Stimulated activated CD8-positive, alpha-beta memory T cell treated with anti-CD3 and anti-CD28 coated beads, Interleukin-15, amount 100 ng/mL, for 24 hours (primary cell): ENCODE measurements around the gene ZNF106.

ENCODE experiments used
- DNase-seq: peaks from one replicate; pipeline ENCODE4 v3.0.0-alpha.2; 2020; ENCODE audit warnings: low read depth

ZNF106 gene

DNA sequence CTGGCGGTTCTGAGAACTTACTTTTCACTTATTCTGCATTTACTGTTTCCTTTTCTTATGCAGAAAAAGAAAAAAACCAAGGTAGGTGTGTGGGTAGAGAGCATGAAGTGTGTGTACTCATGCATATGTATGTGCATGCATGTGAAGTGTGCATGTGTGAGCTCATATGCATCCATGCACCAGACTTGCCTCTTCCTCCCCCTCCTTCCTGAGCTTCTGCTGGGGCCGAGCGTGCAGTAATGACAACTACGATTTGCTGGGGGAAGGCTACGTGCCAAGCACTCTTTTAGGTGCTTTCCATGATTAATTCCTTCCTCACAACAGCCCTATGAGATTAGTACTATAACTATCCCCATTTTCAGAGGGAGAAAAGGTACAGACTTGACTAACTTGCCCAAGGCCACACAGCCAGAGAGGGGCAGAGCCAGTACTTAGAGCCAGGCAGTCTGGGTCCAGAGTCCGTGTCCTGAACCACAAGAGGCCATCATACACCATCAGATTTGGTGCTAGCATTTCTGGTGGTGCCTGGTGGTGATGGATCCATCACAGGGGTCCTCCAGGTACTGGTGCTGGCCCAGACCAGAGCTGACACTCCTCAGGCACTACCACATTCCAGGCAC lies 85.0 kb downstream of the ZNF106 start:
- DNase-seq, result no peak

DNA sequence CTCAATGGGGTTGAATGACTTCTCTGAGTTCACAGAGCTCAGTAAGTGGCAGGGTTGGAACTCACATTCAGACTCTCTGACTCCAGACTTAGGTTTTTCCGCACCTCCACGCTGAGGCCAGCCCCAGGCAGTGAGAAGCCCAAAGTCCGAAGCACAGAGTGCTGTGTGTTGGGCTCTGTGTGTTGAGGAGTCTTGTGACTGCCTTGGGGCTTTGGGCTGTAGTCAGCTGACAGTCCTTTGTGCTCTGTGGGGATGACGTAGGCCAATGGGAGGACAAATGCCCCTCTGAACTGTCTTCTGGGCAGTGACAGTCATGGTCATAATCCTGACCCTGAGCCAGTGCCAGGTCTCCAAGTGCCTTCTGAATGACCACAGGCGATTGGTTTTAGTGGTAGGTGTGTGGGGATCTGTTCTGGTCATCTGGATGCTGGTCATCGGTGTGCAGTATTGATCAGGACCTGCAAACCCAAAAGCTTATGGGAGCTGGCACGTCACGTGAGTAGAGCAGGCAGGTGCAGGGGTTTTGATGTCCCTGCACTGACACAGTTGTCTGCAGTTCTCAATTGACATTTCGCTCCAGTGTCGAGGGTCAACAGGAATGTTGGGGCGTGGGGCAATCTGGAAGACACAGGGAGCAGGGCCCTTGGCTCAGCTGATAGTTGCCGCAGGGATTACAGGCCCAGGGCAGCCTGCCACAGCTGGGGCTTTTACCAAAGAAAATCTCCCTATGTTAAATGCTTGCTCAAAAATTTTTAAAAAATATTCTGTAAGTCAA lies 86.3 kb downstream of the ZNF106 start:
- DNase-seq, result no peak

DNA sequence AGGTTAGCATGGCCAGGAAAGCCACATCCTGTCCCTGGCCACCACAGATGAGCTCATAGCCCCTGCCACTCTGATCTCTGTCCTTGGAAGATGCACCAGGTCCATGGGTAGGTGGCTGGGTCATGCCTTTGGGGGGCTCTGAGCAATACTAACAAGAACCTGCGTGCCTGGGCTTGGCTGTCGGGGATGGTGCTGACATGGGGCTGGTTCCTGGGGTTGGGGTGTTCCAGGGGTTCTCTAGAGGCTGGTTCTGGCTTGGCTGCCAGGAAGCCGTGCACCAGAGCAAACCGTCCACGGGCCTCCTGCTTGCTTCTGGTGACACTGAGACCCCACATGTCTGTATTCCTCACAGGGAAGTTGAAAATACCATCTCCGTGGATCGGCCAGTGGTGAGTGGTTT lies 87.6 kb downstream of the ZNF106 start:
- DNase-seq, result no peak

DNA sequence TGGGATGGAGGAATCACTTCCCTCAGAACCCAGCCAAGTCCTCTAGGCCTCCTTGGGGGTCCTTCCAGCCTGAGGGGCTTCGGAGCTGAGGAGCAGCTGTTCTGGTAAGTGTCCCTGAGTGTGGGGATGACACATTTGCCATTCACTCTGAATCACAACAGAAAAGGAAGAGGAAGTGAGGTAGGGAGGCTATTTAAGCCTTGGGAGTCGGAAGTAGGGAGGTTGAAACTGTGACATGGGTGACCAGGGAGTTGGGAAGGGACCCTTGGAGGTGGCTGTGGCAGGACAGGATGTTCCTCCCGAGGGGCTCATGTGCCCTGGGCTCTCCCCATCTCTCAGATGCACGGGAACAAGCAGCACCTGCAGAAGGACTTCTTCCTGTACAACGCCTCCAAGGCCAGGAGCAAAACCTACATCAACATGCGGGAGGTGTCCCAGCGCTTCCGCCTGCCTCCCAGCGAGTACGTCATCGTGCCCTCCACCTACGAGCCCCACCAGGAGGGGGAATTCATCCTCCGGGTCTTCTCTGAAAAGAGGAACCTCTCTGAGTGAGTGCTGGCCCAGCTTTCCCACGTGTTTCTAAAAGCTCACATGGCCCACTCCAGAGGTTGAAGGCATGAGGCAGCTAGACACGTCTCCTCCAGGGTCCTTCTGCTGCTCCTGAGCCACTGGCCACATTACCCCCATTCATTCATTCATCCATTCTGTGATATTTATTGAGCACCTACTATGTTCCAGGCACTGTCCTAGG lies 88.3 kb downstream of the ZNF106 start:
- no peak for DNase-seq

DNA sequence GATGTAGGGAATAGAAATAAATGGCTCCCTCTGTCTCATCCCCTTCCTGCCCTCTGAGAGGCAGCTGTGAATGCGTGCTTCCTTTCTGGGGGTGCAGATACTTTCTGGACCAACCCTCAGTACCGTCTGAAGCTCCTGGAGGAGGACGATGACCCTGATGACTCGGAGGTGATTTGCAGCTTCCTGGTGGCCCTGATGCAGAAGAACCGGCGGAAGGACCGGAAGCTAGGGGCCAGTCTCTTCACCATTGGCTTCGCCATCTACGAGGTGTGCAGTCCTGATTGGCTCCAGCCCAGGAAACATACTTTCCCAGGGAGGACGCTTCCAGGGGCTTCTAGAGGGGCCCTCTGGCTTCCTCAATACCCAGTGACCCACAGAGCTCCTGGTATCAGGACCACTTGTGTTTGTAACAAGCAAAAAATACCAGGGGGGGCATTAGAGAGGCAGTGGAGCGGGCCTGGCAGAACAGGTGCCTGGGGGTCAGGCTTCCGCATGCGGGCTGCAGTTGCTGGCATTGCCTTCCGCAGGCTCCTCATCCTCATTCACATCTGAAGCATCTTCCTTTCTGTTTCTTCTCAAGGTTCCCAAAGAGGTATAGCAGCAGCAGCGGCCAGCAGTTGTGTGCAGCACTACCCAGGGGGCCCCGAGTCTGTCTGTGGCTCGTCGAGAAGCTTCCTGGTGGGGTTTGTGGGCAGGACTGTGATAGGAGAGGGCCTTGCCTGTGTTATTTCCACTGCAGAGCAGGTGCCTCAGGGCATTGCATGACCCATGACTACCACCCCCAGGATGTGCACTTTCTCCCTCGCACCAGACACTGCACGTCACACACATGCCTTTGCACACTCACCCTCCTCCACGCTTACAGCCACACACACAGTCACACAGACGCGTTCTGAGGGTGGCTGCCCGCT lies 89.1 kb downstream of the ZNF106 start:
- no peak for DNase-seq

DNA sequence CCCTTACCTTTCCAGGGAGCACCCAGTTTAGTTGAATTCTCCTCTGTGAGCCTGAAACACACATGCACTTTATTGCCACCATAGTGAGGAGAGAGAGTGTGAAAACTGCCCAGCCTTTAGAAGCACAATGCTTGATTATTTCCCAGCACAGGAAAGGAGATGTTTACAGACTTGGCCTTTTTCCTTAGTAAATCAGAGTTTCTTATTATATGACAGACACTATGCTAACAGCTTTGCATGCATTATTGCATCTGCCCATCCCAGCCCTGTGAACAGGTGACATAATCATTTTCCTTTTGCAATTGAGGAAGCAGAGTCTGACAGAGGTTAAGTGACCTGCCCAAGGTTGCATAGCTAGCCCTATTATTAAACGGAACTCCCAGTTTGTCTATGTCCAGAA lies 95.1 kb downstream of the ZNF106 start:
- no peak for DNase-seq

DNA sequence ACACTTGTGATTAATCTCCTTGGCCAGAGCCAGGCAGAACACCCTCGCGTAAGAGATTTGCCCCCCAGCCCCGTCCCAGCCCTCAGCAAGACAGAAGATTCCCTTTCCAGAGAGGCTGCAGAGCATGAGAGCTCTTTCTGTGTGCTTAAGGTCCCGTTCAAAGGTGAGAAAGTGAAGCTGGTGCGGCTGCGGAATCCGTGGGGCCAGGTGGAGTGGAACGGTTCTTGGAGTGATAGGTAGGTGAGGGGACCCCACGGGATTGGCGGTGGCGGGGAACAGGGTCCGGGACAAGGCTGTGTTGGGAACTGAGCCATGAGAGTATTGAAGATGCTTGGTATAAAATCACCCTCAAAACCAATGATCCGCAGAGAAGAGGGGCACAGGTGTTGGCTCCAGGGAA lies 96.8 kb downstream of the ZNF106 start:
- no peak for DNase-seq

DNA sequence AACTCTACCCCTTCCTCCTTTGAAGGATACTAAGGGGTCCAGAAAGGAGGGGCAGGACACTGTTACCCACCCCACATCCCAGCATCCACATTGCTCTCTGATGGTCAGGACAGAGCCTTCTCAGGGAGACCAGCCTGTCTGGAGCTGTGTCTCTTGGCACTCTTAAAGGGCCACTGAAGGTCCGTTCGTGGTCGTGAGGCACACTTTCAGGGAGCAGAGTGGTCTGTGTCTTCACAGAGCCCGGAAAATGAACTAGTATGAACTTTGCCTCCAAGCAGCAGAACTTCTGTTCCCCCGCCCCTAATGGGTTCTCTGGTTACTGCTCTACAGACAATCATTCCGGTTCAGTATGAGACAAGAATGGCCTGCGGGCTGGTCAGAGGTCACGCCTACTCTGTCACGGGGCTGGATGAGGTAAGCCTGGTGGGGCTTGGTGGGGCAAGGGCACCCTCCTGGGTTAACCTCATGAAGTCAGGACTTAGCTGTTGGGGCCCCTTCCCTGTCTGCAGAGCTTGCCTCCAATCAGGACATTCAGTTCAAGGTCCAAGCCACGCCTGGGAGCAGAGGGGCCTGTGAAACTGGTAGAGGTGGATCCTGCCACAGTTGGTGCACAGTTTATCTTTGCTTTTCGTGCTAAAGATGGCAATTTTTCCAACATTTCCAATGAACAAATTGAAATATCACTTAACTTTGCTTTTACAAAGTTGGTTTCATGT lies 98.5 kb downstream of the ZNF106 start:
- no peak for DNase-seq

DNA sequence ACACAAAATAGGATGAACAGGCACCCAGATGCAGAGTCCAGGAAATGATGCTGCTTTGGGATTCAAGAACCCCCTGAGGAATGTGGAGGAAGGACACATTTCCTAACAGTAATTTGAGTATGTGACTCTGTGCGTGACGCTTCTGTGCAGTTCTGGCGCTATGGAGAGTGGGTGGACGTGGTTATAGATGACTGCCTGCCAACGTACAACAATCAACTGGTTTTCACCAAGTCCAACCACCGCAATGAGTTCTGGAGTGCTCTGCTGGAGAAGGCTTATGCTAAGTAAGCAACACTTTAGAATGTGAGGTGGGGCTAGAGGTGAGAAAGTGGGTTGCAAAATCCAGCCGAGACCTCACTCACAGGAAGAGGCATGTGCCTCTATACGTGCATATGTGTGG lies 103.3 kb downstream of the ZNF106 start:
- DNase-seq, result no peak

DNA sequence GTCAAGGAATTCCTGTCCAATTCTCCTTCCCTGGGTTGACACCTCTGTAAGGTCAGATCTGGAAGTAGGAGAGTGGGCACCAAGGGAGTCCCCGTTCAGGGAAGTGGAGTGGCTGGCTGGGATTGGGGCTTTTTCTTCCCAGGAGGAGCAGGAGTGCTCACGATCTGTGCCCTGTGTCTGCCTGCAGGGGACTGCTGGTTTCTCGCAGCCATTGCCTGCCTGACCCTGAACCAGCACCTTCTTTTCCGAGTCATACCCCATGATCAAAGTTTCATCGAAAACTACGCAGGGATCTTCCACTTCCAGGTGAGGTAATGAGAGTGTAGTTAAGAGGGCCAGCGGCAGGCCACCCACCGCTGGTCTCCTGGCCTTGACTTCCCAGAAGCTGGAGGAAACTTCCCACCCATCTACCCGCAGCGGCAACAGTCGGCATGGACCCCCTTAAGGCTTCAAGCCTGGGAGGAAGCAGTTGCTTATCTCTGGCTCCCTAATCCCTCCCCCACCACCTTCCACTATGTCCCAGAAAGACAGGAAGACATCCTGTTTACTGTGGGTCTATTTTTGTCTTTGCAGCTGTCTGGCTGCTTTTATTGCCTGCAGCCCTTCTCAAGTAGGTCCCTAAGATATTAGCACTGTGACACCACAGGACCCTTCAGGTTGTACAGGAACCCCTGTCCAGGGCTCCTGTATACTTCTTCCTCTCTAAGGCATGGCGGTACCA lies 104.8 kb downstream of the ZNF106 start:
- no peak for DNase-seq

DNA sequence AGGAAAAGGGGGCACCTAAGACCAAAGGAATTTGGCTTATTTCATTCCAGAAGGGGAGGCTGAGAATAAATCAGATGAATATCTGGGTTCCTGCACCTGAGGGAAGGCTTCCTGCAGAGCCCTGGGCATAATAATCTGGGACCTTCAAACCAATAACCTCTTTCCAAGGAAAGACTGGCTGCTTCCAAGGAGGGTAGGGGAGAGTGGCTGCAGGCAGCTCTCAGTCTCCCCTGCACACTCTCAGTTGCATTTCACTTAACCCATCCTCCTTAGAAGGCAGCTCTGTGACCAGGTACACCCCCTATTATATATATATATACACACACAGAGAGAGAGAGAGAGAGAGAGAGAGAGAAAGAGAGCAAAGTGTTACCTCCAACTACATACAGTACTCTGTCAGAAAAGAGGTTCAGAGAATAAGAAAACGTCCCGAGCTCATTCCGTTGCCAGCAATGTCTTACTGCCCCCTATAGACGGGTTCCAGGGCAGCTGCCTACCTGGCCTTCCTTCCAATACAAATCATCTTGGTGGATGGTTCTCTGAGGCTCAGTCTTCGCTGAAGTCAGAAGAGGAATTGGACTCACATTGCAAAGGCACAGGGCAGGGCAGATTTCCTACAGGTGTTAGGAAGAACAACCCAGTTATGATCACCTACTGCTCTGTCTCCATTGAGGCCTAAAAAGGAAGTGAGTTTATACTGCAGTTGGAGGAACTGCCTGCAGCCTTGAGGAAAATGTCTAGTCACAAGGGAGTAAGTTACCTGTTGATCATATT lies 105.5 kb downstream of the ZNF106 start:
- DNase-seq, result no peak

DNA sequence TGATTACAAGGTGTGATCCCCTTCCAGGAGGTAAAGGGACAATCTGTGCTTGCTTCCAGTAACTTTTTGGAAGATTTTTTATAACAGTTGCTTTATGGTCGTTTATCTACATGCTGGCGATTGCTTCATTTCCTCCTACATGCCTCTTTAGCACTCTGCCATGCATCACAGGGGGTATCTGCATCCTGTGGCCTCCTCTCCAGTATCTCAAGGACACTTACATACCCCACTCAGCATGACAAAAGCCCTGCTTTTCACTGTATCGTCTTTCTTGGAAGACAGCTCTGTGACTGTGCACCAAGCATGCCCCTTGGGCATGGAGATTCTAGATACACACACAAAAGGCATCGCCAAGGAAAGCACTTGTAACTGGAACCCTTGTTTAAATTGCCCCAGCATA lies 106.3 kb downstream of the ZNF106 start:
- DNase-seq, result no peak

DNA sequence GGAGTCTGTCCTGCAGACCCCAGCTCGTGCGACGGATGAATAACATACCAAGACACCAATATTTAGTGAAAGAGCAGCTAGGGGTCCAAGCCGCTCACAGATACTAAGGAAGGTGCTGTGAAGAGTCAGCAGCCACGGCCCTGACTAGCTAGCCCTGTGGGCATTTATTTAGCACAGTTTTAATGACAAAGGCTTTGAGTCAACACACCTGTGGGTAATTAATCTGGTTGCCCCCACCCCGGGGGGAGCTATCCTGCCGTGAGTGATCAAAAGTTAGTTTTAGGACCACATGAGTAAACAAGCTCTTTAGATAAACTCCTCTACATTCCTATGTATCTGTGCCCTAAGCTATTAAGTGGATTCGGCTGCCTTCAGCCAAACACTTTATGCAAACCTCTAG lies 112.9 kb downstream of the ZNF106 start:
- DNase-seq, result no peak

DNA sequence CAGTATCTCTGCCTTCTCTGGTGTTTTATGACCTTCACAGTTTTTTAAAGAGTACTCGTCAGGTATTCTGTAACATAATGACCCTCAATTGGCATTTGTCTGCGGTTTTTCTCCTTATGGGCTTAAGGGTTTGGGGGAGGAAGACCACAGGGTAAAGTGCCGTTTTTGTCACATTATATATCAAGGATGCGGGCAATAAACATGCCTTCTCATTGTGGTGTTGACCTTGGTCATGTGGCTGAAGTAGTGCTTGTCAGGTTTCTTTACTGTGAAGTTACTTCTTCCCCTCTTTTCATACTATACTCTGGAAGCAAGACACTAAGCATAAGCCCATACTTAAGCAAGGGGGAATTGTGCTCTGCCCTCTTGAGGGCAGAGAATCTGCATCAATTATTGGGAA lies 115.0 kb downstream of the ZNF106 start:
- no peak for DNase-seq

DNA sequence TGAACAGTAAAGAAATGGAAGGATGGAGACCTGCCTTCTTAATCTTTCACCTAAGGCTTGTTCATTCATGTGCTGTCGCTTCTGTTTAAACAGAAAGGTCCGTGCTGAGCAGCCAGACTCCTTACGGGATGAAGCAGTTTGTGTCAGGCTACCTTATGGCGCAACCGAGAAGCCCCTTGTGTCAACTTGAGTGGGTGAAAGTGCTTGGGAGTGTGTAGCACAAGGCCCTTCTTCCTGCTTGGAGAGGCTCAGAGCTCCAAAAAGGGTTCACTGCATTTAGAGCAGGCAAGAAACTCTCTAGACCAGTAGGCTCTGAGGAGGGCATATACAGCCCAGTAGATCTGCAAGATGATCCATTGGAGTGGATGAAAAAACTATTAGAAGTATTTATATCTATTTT lies 115.7 kb downstream of the ZNF106 start:
- DNase-seq, result no peak

DNA sequence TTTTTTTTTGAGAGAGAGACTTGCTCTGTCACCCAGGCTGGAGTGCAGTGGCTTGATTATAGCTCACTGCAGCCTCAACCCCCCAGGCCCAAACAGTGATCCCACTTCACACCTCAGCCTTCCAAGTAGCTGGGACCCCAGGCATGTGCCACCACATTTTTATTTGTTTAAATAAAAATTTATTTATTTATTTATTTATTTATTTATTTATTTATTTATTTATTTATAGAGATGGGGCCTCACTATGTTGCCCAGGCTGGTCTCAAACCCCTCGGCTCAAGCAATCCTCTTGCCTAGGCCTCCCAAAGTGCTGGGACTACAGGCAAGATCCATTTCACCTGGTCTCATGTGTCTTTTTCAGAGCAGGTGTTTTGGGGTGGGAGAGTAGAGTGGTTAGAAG lies 116.1 kb downstream of the ZNF106 start:
- DNase-seq, result no peak

DNA sequence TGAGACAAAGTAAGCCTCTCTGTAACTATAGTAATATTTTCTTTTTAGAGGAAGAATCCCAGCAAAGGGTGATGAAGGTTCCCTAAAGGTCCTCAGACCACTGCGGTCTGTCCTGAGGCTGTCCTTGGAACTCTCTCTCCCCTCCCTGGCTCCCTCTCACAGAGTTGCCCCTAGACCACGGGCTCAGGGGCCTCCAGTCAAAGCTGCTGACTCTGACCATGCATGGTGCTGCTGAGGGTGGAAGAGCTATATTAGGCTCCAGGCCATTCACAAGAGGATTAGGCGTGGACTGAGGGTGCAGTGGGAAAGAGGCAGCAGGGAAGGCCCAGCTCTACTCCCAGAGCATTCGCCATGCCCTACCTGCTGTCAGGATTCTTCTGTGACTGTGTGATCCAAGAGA lies 117.0 kb downstream of the ZNF106 start:
- no peak for DNase-seq

DNA sequence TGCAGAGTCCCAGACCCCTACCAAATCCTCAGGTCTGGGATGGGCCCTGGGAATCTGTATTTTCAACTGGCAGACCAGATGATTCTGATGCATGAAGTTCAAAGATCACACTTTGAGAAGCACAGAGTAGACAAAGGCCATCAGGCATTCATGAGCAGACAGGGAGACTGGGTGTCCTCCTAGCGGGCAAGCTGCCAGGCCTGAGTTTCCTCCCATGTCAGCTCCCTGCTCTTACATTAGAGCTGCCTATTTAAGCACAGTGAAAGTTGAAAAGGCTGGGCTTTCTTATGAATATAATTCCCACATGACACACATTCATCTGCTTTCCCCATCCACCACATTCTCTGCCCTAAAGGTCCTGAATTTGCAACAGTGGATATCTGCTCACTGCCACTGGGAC lies 117.7 kb downstream of the ZNF106 start:
- DNase-seq, result no peak

DNA sequence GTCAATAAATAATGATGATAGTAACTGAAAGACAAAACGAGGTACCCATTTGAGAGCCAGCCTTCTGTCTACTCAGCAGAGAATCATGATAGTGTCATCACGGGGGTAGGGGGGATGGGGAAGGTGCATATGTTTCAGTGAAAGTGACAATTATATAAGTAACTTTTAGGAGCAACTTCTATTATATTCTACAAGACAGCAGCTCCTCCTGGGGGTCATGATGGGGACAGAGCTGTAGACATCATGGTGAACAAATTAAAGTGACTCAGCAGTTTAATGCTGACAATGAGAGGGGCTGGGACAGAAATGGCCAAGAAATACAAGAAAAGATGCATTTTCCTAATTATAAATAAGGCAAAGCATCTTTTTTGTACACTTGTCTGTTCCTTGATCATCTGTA lies 119.8 kb downstream of the ZNF106 start:
- no peak for DNase-seq

DNA sequence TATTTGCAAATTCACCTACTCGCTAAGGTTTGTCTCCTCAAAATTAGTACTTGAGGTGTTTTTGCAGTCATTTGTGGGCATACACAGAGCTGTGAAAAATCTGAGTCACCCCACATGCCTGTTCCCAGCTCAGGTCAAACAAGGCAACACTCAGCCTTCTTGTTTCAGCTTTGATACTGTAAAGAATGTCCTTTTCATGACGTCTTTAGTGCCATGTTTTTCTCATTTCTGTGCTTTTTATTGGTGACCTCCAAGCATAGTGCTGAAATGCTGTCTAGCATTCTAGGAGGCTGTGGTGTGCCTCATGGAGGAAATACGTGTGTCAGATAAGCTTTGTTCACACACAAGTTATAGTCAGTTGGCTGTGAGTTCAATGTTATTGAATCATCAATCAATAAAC lies 122.8 kb downstream of the ZNF106 start:
- DNase-seq, result no peak
